ENCODE results near the gene EEF2.
"Not testable (repeated sequence)": the region's sequence is repeated elsewhere in the genome, so short reads cannot be mapped to it uniquely, and the experiment has no call there.

EEF2 gene

DNA sequence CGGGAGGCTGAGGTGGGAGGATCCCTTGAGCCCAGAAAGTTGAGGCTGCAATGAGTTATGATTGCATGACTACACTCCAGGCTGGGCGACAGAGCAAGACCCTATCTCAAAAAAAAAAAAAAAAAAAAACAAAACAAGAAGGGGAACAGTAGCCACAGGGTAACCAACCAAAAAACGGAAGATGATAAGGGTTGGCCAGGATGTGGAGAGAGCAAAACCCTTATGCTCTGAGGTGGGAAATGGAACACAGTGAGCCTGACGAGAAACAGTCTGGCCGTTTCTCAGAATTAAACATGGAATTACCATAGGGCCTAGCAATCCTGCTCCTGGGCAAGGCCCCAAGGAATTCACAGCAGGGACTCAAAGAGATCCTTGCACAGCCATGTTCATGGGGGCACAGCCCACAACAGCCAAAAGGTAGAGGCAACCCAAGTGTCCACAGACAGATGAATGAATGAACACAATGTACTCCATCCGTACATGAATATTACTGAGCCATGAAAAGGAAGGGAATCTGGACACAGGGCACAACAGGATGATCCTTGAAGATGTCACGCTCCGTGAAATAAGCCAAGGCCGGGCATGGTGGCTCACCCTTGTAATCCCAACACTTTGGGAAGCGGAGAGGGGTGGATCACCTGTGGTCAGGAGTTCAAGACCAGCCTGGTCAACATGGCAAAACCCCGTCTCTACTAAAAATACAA, 41.1 kb downstream of the EEF2 start:
- no peak for DNase-seq

DNA sequence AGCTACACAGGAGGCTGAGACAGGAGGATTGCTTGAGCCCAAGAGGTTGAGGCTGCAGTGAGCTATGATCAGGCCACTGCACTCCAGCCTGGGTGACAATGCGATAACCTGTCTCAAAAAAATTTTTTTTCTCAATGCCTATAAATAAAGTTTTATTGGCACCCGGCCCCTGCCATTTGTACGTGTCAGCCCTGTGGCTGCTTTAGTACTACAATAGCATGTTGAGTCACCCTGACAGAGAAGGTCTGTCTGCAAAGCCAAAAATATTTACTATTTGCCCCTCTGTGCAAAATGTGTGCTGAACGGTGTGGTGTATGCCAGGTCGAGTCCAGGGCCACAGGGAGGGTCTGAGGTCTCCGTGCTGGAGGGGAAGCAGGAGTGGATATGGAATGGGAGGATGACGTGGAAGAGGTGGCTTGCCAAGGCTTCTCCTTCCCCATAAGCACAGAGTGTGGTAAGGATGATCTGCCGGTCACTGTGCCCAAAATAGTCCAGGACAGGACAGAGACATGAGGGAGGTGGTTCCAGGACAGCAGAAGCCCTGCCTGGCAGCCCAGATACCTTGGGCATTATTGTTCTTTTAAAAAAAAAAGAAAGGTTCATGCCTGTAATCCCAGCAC, 42.4 kb downstream of the EEF2 start:
- no peak for DNase-seq

DNA sequence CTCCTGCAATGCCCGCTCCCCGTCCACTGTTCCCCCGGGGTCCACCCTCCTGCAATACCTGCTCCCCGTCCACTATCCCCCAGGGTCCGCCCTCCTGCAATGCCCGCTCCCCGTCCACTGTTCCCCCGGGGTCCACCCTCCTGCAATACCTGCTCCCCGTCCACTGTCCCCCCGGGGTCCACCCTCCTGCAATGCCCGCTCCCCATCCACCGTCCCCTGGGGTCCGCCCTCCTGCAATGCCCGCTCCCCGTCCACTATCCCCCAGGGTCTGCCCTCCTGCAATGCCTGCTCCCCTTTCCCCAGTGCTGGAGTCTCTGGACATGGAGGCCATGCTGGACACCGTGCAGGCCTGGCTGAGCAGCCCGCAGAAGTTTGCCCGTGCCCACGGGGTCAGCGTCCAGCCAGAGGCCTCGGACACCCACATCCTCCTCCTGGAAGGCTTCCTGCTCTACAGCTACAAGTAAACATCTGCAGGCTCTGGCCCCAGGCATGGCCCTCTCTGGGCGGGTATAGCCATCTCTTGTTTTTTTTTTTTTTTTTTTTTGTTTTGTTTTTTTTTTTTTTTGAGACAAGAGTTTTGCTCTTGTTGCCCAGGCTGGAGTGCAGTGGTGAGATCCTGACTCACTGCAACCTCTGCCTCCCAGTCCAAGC, 46.8 kb downstream of the EEF2 start:
- not testable (repeated sequence) for DNase-seq

DNA sequence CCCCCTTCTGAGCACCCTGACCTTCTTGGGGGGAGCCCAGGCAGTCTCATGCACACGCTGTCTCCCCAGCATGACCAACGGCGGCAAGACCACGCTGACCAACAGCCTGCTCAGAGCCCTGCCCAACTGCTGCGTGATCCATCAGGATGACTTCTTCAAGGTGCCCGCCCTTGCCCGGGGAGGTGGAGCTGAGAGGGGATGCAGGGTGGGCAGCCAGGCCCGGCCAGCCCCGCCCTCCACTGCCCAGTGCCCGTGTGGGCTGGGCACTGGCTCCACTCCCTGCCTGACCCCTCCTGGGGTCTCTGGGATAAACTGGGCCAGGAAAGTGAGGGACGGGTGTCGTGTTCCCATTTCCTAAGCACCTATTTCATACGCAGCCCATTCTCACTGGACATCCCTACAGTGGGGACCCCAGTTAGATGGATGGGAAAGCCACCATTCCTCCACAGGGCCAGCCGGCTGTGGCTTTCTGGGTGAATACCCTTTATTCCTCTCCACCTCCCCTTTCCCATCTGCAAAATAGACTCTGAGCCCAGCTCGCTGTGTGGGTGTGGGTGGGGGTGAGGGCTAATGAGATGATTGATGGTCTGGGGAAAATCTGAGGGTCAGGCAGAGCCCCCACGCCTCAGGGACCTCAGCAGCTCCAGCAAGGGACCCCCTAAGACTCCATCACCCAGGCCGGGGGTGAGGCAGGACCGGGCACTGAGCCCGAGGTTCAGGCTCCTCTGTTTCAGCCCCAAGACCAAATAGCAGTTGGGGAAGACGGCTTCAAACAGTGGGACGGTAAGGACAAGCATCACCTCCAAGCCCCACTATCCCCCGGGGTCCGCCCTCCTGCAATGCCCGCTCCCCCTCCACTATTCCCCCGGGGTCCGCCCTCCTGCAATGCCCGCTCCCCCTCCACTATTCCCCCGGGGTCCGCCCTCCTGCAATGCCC, 48.5 kb downstream of the EEF2 start:
- DNase-seq, result no peak

DNA sequence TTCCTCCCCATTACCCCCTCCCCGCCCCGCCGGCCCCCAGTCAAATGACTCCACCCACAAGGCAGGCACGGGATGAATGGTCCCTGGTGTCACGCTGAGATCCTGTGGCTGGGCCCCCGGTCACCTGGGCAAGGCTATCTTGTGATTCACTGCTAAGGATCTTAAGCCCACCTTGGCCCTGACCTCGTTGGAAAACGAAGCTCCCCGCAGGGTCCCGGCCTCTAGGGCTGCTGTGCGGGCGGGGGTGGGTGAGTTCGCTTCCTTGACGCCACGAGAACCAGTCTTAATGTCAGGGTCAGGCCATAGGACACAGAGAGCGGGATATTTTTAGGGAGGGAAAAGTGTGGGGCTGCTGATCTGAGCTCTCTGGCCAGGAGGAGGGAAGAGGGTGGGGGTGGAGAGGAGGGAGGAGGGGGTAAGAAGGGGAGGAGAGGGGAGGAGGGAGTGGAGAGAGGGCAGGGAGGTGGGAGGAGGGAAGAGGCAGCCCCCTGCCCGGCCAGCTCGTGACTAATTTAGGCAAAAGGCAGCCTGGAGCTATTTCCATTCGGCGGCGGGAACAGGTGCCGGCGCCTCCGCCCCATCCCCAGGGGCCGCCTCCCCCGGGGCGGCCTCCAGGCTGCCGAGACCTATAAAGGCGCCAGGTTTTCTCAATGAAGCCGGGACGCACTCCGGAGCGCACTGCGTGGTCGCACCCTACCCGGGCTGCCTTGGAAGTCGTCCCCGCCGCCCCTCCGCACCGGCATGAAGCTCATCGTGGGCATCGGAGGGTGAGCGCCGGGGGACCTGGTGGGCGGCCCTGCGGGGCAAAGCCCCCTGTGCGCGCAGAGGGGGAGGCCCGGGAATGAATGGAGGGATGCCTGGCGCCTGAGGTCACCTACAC, 52.1 kb downstream of the EEF2 start, which contains the start of gene NMRK2:
Gene NMRK2 (plus strand): TSS at position 139 of the 880 bp plus-strand sequence. CDS start 603 bp downstream, at position 742.
- no peak for DNase-seq

DNA sequence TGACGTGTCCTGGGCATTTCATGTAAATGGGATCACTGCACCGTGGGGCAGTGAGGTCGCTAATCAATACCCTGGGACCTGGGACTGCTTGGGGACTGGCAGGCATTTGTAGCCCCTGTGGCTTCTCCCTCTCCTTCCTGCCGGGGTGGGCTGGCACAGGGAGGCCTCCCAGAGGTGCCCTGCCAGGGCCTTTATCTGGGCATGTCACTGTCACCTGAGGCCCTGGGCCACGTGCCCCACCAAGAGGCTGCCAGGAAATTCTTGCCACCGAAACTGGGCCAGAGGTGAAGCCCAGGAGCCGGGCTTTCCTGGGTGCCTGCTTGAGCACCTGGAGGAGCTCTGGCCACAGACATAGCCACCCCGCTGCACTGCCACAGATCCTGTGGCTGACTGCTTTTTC, 54.2 kb downstream of the EEF2 start:
- DNase-seq, result no peak

Measured in CD4-positive, alpha-beta T cell treated with Interleukin-6 for 4 hours (primary cell).